Body of pancreas (tissue), 4 donors: Measurements from ENCODE around the gene SEC11A.

Experiments
- CTCF ChIP-seq, 7 experiments: fragments of 450-650 bp in 4 of 7; fragments of 200-600 bp in 3 of 7; sonication (generic) in 3 of 7; IDR thresholded peaks; one replicate each; pipeline ENCODE4 v1.5.1; 2016 to 2019; ENCODE audit warnings: antibody characterized with exemption in 7 of 7
- POLR2A ChIP-seq, 3 donors: fragments of 450-650 bp; IDR thresholded peaks; one replicate each; pipeline ENCODE4 v1.6.1; 2016; ENCODE audit warnings: antibody characterized with exemption in 3 of 3, mild to moderate bottlenecking in 2 of 3

DNA sequence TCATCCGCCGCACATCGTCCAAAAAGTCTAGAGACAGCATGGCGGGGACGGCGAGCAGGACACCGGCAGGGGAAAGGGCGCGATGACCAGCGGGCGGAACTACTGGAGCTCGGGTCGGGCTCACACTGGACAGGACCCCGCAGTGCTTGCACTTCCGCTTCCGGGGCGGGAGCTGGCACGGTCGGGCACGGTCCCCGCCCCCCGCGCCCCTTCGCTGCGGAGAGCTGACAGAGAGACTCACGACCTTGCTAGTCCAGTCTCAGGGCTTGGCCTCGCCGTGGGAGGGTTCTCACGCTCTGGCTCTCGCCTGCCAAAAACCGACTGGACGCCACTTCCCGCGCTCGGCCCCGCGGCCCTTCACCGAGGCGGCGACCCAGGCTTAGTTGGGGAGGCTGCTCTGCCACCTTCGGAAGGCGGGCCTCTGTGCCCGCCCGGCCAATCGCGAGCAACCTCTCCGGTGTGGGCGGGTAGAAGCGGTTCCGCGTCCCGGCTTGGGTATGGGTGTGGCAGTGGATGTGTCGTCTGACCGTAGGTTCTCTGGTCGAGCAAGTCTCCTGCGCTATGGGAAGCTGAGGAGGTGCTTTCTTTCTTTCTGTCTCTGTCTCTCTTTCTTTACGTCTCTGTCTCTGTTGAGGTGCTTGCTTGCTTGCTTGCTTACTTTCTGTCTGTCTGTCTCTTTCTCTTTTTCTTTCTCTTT lies at the start of gene SEC11A:
- TF ChIP-seq CTCF (IDR thresholded peaks at IDR 0.05) (peak in 1 of 7 experiments; percentile 21), POLR2A (IDR thresholded peaks at IDR 0.05) (peak; percentile 69 to 97 (median 96))
